Measurements from ENCODE around the gene PEMT.
"Not testable (repeated sequence)": the region's sequence is repeated elsewhere in the genome, so short reads cannot be mapped to it uniquely, and the experiment has no call there.

The PEMT gene

DNA sequence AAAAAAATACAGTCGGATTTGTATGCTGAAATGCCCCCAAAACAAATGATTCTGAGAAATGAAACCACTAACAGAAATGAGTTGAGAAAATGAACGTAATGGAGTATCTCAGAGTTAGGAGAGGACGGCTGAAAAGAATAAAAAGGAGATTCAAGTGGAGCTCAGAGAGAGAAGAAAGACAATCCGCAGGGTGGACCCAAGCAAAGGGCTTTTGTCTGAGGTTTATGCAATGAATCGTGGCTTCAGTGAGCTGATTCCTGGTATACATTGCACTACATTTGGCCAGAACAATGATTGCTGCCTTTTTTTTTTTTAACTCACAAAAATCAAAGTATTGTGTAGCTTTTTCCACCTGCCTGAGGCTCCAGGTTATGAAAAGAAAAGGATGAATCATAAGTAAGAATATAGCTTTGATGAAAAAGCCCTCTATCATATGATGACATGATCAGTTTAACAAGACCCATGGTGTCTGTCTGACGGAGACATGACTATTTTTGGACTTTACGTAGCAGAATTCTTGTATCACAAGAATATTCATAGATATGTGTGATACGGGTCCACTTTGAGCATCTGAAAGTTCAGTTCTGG lies 119.1 kb downstream of the PEMT start:
- DNase-seq (ENCODE audit: low spot score in 2 of 2) = no peak
- Mint-ChIP-seq H3K9me3 (no peaks in the 10 kb centered on the region), H3K27ac (no peak overlapping the region), H3K4me1 (peaks cover 20% of the 10 kb centered on the region), H3K36me3 (peaks cover 10% of the 10 kb centered on the region), H3K4me3 (no peak overlapping the region)
- no peak for ATAC-seq

DNA sequence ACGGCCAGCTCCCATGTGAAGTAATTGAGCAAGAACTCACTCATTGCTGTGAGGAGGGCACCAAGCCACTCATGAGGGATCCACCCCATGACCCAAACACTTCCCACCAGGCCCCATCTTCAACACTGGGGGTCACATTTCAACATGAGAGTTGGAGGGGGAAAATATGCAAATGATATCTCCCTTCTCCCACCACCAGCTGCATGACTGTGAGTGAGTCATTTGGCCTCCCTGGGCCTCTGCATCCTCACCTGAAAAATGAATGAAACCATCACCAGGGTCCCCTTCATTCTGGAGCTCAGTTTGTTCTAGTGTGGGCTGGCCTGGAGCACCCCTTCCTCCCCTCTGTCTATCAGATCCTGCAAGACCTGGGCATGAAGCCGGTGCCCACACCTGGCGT lies 121.5 kb downstream of the PEMT start:
- H3K4me1 Mint-ChIP-seq = peaks cover 6% of the 10 kb centered on the region
- DNase-seq (ENCODE audit: low spot score in 2 of 2) (no peak), ATAC-seq (no peak)
- no peak overlapping the region for H3K27ac Mint-ChIP-seq
- no peaks in the 10 kb centered on the region for H3K9me3 Mint-ChIP-seq
- no peak overlapping the region for H3K4me3 Mint-ChIP-seq
- no peaks in the 10 kb centered on the region for H3K36me3 Mint-ChIP-seq

DNA sequence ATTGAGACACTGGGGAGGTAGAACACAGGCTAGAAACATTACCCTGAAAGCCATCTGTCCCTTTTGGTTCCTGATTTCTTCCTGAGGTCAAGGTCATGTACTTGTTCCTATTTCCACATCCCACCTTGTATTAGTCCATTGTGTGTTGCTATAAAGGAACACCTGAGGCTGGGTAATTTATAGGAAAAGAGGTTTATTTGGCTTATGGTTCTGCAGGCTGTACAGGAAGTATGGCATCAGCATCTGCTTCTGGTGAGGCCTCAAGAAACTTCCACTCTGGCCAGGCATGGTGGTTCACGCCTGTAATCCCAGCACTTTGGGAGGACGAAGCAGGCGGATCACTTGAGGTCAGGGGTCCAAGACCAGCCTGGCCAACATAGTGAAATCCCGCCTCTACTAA lies 122.2 kb downstream of the PEMT start:
- no peak for ATAC-seq
- Mint-ChIP-seq H3K27ac (no peak overlapping the region), H3K36me3 (no peaks in the 10 kb centered on the region)

DNA sequence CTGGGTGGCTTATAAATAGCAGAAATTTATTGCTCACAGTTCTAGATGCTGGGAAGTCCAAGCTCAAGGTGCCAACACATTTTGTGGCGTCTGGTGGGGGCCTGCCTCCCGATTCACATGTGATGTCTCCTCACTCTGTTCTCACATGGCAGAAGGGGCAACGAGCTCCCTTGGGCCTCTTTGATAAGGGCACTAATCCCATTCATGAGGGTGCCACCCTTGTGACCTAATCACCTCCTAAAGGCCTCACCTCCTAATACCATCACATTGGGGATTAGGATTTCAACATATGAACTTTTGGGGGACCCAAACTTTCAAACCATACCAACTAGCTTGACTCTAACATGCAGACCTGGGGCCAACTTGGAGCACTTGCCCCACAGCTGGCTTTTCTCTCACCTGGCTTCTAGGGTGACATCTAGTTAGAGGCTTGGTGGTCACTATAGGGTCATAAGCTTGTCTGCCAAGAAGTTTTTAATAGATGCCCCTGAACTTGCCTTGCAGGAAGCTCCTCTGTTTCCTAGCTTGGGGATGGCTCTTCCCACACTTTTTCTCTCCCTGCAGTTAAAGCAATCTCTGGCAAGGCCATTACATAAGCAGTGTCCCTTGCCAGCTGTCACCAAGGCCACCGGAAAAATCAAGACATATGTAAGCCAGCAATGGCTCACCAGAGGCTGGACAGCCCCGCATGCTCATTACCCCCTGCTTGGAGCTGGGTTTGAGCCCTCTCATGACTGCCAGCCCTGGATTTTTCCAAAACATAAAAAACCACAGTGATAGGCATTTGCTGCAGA lies 123.1 kb downstream of the PEMT start:
- ATAC-seq (no peak), DNase-seq (ENCODE audit: low spot score in 2 of 2) (no peak)
- Mint-ChIP-seq H3K4me3 (no peak overlapping the region), H3K4me1 (peaks cover 6% of the 10 kb centered on the region), H3K36me3 (no peaks in the 10 kb centered on the region), H3K9me3 (no peaks in the 10 kb centered on the region), H3K27ac (no peak overlapping the region)

More for the DNA sequence above, 122.2 kb downstream of the PEMT start:
- Mint-ChIP-seq H3K9me3 (no peaks in the 10 kb centered on the region), H3K4me3 (no peak overlapping the region), H3K4me1 (peaks cover 6% of the 10 kb centered on the region)
- DNase-seq (ENCODE audit: low spot score in 2 of 2) = no peak

DNA sequence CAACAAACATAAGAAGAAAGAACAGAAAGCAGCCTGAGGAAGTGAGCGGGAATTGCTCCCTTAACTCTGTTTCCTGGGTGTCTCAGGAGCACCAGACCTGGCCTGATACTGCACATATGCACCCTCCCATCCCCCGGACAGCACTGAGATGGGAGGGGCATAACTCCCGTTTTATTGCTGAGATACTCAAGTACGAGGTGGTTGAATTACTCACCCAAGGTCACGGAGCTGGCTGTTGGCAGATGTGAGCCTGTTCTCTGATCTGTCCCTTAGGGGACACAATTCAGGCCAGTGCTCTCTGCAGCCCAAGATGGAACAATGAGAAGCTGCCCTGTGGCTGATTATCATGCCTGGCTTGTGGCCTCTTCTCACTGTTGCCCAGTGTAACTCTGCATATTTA lies 123.8 kb downstream of the PEMT start:
- H3K36me3 Mint-ChIP-seq = no peaks in the 10 kb centered on the region
- H3K9me3 Mint-ChIP-seq = no peaks in the 10 kb centered on the region
- peaks cover 6% of the 10 kb centered on the region for H3K4me1 Mint-ChIP-seq
- H3K4me3 Mint-ChIP-seq = no peak overlapping the region
- ATAC-seq (no peak), DNase-seq (ENCODE audit: low spot score in 2 of 2) (no peak)
- no peak overlapping the region for H3K27ac Mint-ChIP-seq

DNA sequence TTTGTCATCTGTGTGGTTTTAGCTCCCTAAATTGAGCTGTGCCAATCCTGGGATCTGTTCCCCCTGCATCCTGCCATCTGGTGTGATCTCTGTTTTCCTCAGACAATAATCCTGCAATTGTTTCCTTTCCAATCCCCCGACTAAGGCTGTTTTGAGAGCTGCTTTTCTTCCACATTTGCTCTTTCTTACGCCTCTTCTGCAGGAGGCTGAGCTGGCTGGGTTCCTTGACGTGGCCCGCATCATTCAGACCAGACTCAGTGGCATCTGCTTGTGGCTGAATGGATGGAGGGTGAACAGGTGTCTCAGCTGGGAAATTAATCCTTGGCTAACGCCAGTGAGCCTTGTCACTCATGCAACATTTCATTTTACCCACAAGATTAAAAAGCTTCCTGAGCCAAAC lies 124.5 kb downstream of the PEMT start:
- ATAC-seq (no peak), DNase-seq (ENCODE audit: low spot score in 2 of 2) (no peak)
- no peak overlapping the region for H3K4me3 Mint-ChIP-seq
- H3K36me3 Mint-ChIP-seq = no peaks in the 10 kb centered on the region
- no peak overlapping the region for H3K27ac Mint-ChIP-seq
- H3K9me3 Mint-ChIP-seq = no peaks in the 10 kb centered on the region
- H3K4me1 Mint-ChIP-seq = peaks cover 1% of the 10 kb centered on the region

DNA sequence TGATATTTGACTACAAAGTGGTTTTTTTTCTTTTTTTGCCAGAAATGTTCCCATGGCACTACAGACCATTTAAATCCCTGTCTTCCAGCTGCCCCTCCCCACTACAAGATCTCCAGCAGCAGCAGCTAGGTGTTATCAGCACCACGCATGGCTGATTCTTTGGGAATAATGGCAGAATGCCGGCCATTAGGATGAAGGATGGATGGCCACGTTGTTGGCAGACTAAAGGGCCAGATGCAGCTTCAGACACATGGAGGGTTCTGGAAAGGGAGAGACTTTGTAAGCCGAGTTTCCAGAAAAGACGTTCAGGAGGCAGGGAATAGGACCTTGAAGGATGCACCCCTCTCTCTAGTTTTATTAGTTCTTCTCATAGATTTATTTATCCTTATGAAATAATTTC lies 125.0 kb downstream of the PEMT start:
- Mint-ChIP-seq H3K36me3 (no peaks in the 10 kb centered on the region), H3K27ac (no peak overlapping the region), H3K4me1 (no peaks in the 10 kb centered on the region), H3K9me3 (no peaks in the 10 kb centered on the region), H3K4me3 (no peak overlapping the region)
- DNase-seq (ENCODE audit: low spot score in 2 of 2) (no peak), ATAC-seq (no peak)

DNA sequence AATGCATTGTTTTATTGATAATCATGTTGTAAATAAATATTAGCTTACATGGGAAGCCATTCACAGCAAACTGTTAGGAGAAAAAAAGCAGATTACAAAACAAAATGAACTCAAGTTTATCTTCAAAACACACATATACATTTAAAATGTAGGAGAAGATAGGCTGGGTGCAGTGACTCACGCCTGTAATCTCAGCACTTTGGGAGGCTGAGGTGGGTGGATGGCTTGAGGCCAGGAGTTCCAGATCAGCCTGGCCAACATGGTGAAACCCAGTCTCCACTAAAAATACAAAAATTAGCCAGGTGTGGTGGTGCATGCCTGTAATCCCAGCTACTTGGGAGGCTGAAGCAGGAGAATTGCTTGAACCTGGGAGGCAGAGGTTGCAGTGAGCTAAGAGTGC lies 125.6 kb downstream of the PEMT start:
- not testable (repeated sequence) for H3K9me3 Mint-ChIP-seq; DNase-seq (ENCODE audit: low spot score in 2 of 2)

DNA sequence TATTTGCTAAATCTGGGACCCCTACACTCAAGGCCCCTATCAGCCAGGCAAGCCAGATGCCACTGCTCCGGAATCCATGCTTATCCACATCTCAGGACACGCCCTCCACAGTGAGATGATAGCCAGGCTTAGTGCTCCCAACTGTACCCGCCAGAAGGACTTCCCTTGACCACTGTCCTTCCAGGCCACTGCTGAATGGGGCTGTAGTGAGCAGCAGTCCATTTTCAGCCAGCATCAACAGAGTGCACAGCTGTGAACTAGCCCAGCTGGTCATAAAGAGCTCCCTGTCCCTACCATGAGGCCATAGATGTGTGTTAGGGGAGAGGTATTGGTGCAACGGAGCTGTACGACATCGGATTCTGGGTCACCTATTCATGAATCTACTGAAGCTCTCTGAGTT lies 127.7 kb downstream of the PEMT start:
- peaks cover 6% of the 10 kb centered on the region for H3K9me3 Mint-ChIP-seq

More for the DNA sequence above, 125.6 kb downstream of the PEMT start:
- H3K36me3 Mint-ChIP-seq, H3K4me1 Mint-ChIP-seq, ATAC-seq, H3K27ac Mint-ChIP-seq, H3K4me3 Mint-ChIP-seq: not testable (repeated sequence)

DNA sequence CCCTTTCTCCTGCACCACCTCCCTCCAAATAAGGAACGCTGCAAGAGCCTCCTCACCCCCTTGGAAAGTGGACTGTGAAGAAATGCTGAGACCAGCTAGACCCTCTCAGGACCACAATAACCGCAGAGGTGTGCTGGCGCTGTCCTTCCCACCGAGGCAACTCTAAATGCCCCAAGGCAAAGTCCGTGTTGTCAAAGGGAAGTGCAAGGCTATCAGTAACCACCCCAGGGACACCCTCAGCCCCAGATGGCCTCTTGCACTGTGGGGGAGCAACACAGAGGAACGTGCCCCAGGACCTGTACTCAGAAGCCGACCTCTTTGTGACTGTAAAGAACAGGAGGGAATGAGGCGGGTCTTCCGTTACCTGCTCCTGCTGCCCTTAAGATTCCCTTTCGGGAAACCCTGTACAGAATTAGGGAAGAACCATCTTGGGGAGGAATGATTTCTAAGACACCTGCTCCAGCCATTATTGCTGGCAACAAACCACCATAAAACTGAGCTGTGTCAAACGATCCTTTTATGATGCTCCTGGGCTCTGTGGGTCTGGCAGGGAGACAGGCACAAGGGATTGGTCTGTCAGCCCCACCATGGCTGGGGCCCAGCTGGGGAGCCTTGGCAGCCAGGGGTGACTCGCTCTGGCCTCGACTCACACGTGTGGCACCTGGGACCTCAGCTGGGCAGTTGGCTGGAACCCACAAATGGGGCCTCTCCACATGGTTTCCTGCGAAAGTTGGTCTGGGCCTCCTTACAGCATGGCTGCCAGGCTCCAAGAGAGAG lies 129.3 kb downstream of the PEMT start:
- ATAC-seq (no peak), DNase-seq (ENCODE audit: low spot score in 2 of 2) (no peak)
- Mint-ChIP-seq H3K27ac (no peak overlapping the region), H3K36me3 (no peaks in the 10 kb centered on the region), H3K4me3 (no peak overlapping the region), H3K9me3 (peaks cover 6% of the 10 kb centered on the region), H3K4me1 (peaks cover 6% of the 10 kb centered on the region)

More for the DNA sequence above, 127.7 kb downstream of the PEMT start:
- Mint-ChIP-seq H3K4me1 (peaks cover 6% of the 10 kb centered on the region), H3K4me3 (no peak overlapping the region), H3K36me3 (no peaks in the 10 kb centered on the region), H3K27ac (no peak overlapping the region)
- no peak for ATAC-seq
- DNase-seq (ENCODE audit: low spot score in 2 of 2) = no peak

DNA sequence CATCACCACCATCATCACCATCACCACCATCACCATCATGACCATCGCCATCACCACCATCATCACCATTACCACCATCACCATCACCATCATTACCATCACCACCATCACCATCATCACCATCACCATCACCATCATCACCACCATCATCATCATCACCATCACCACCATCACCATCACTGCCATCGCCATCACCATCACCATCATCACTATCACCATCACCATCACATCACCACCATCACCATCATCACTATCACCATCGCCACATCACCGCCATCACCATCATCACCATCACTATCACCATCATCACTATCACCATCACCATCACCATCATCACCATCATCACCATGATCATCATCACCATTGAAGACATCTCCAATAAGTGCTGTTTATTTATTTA lies 131.5 kb downstream of the PEMT start:
- DNase-seq (ENCODE audit: low spot score in 2 of 2) = no peak
- Mint-ChIP-seq H3K4me1 (peaks cover 6% of the 10 kb centered on the region), H3K27ac (no peak overlapping the region), H3K4me3 (no peak overlapping the region), H3K36me3 (no peaks in the 10 kb centered on the region), H3K9me3 (peaks cover 6% of the 10 kb centered on the region)
- no peak for ATAC-seq

DNA sequence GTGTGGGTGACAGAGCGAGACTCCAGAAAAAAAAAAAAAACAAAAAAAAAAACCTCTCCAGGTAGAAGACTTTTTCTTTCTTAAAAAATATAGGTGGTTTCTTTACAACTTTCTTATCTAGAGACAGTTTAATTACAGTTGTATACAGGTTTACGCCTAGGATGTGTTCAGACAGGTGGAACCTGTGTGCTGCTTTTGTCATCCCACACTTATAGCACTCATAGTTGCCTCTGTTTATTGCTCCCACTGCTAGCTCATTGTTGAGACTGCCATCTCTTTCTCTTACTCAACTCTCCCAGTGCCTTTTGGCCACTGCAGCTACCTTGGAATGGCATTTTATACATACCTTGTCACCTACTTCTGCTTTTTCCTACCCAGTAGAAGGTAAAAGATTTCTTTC lies 133.8 kb downstream of the PEMT start:
- H3K9me3 Mint-ChIP-seq = peaks cover 6% of the 10 kb centered on the region
- H3K4me1 Mint-ChIP-seq = peaks cover 6% of the 10 kb centered on the region
- no peak for ATAC-seq
- H3K27ac Mint-ChIP-seq = no peak overlapping the region
- DNase-seq (ENCODE audit: low spot score in 2 of 2) = no peak
- H3K4me3 Mint-ChIP-seq = no peak overlapping the region
- H3K36me3 Mint-ChIP-seq = no peaks in the 10 kb centered on the region

DNA sequence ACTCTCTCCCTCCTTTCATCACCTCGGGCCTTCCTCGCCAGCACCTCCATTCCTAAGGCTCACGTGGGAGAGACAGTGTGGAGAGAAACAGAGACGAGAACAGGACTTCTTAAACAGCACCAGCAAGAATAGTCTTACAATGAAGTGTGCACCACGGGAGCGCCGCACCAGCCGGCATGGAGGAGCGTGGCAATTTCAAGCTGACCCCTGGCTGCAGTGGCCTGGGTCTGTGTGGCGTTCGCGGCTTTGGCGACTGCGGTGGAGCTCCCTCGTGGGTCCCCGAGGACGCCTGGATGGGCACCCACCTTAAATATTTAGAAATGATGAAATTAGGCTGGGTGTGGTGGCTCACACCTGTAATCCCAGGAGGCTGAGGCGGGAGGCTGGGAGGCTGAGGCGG lies 135.3 kb downstream of the PEMT start:
- ATAC-seq (no peak), DNase-seq (ENCODE audit: low spot score in 2 of 2) (no peak)
- H3K27ac Mint-ChIP-seq = no peak overlapping the region
- no peaks in the 10 kb centered on the region for H3K36me3 Mint-ChIP-seq
- H3K4me1 Mint-ChIP-seq = peaks cover 6% of the 10 kb centered on the region
- peaks cover 6% of the 10 kb centered on the region for H3K9me3 Mint-ChIP-seq
- H3K4me3 Mint-ChIP-seq = no peak overlapping the region

Data from stimulated activated effector memory CD8-positive, alpha-beta T cell treated with anti-CD3 and anti-CD28 coated beads, Interleukin-12 subunit alpha, Interleukin-12 subunit beta, amount 100 ng/mL, for 72 hours (primary cell).